Neutrophil (primary cell): ENCODE data around the gene PCSK2.

Source experiments
- H3K27ac ChIP-seq: fragments of 200-600 bp; sonication (generic); 2 replicates; pipeline ENCODE4 v1.5.1; 2016; ENCODE audit warnings: mild to moderate bottlenecking, moderate library complexity
- H3K27me3 ChIP-seq: fragments of 200-600 bp; sonication (generic); 2 replicates; pipeline ENCODE4 v1.6.0; 2016; ENCODE audit warnings: mild to moderate bottlenecking
- H3K36me3 ChIP-seq: fragments of 200-600 bp; sonication (generic); 2 replicates; pipeline ENCODE4 v1.5.1; 2017
- H3K4me1 ChIP-seq, 2 experiments: fragments of 200-600 bp in 1 of 2; sonication (generic) in 1 of 2; 1 replicate in 1 of 2; 2 replicates in 1 of 2; pipeline versions ENCODE4 v1.5.1 to v1.6.1; 2013 to 2016; ENCODE audit warnings: low read depth in 1 of 2, low read length in 1 of 2, mild to moderate bottlenecking in 1 of 2, moderate library complexity in 1 of 2; ENCODE audit not compliant: control insufficient read depth in 1 of 2, insufficient read depth in 1 of 2
- H3K4me3 ChIP-seq, 2 experiments: fragments of 200-600 bp in 1 of 2; sonication (generic) in 1 of 2; 1 replicate in 1 of 2; 2 replicates in 1 of 2; pipeline ENCODE4 v1.5.1; 2013 to 2016; ENCODE audit warnings: low read depth in 1 of 2, low read length in 1 of 2, mild to moderate bottlenecking in 1 of 2, moderate library complexity in 1 of 2
- H3K9me3 ChIP-seq: fragments of 200-600 bp; sonication (generic); 2 replicates; pipeline ENCODE4 v1.5.1; 2016
- CTCF ChIP-seq: fragments of 200-600 bp; sonication (generic); IDR thresholded peaks from 2 replicates; pipeline ENCODE4 v1.5.1; 2016; ENCODE audit warnings: antibody characterized with exemption

Gene PCSK2

GRCh38 chr20:17320456-17320855 lies 93.6 kb downstream of the PCSK2 start:
- Histone ChIP-seq H3K27me3 (peaks cover 14% of the 10 kb centered on the region), H3K9me3 (no peaks in the 10 kb centered on the region), H3K4me3 (no peak overlapping the region), H3K27ac (no peak overlapping the region), H3K36me3 (no peaks in the 10 kb centered on the region), H3K4me1 (no peaks in the 10 kb centered on the region)
- no peak for TF ChIP-seq CTCF

- Histone ChIP-seq H3K27ac (no peak overlapping the region), H3K4me1 (no peaks in the 10 kb centered on the region), H3K27me3 (peaks cover 22% of the 10 kb centered on the region), H3K36me3 (no peaks in the 10 kb centered on the region), H3K9me3 (no peaks in the 10 kb centered on the region), H3K4me3 (no peak overlapping the region)
- no peak for TF ChIP-seq CTCF
Measured at GRCh38 chr20:17326096-17326495, 99.3 kb downstream of the PCSK2 start.

- TF ChIP-seq CTCF, result no peak
- H3K9me3 ChIP-seq, result no peaks in the 10 kb centered on the region
- no peak overlapping the region for H3K27ac ChIP-seq
- no peak overlapping the region for H3K4me3 ChIP-seq
- peaks cover 22% of the 10 kb centered on the region for H3K27me3 ChIP-seq
- no peaks in the 10 kb centered on the region for H3K4me1 ChIP-seq
- no peaks in the 10 kb centered on the region for H3K36me3 ChIP-seq
Measured at GRCh38 chr20:17327185-17328148, 100.6 kb downstream of the PCSK2 start.

GRCh38 chr20:17334932-17335331 lies 108.1 kb downstream of the PCSK2 start:
- Histone ChIP-seq H3K4me3 (no peak overlapping the region), H3K27ac (no peak overlapping the region), H3K27me3 (no peaks in the 10 kb centered on the region), H3K36me3 (no peaks in the 10 kb centered on the region), H3K9me3 (no peaks in the 10 kb centered on the region), H3K4me1 (no peaks in the 10 kb centered on the region)
- TF ChIP-seq CTCF, result no peak

- Histone ChIP-seq H3K9me3 (no peaks in the 10 kb centered on the region), H3K27ac (no peak overlapping the region)
Measured at GRCh38 chr20:17339000-17339399, 112.2 kb downstream of the PCSK2 start.

More at GRCh38 chr20:17339000-17339399, 112.2 kb downstream of the PCSK2 start:
- TF ChIP-seq CTCF, result no peak
- H3K4me3 ChIP-seq, result no peak overlapping the region
- no peaks in the 10 kb centered on the region for H3K27me3 ChIP-seq
- H3K36me3 ChIP-seq, result no peaks in the 10 kb centered on the region
- no peaks in the 10 kb centered on the region for H3K4me1 ChIP-seq
